Measurements from ENCODE around the gene NDUFB11.

NDUFB11 gene

GRCh38 chrX:47144626-47145394, at the start of gene NDUFB11, which contains the start of gene RBM10:
NDUFB11 (minus strand) TSS chrX:47144702; CDS start chrX:47144679, 23 bp downstream.
RBM10 (plus strand) TSS chrX:47145221; CDS start chrX:47147482, 2,261 bp downstream.
- peak; percentile 72 for DNase-seq (ENCODE audit: low read depth, low spot score)
- ChIA-PET CTCF (interaction anchor here (0.9 to 2.0 kb wide), 10 partner anchors 9 to 180 kb away, joined by 3 to 17 read pairs (median 4); no protein-coding TSS in a partner anchor), POLR2A (interaction anchor here (0.9 to 1.2 kb wide), 2 partner anchors 8 to 15 kb away, joined by 3 to 7 read pairs; no protein-coding TSS in a partner anchor)
- H3K4me3 ChIP-seq (ENCODE audit: low read depth, low read length): peak within 1 kb of the TSS; percentile 80
- peak; percentile 66 for TF ChIP-seq CTCF (IDR thresholded peaks at IDR 0.05; ENCODE audit: insufficient read depth, low read length, missing control alignments)

GRCh38 chrX:47193475-47194193, 49.1 kb upstream of the NDUFB11 start, which contains the start of gene UBA1:
UBA1 (plus strand) TSS chrX:47193829; CDS start chrX:47198803, 4,974 bp downstream.
- peak; percentile 65 for DNase-seq (ENCODE audit: low read depth, low spot score)

GRCh38 chrX:47191806-47192401, 47.4 kb upstream of the NDUFB11 start:
- TF ChIP-seq CTCF (IDR thresholded peaks at IDR 0.05; ENCODE audit: insufficient read depth, low read length, missing control alignments): no peak
- POLR2A ChIA-PET: no interaction called here

More at GRCh38 chrX:47193475-47194193, 49.1 kb upstream of the NDUFB11 start, which contains the start of gene UBA1:
- peak; percentile 43 for TF ChIP-seq CTCF (IDR thresholded peaks at IDR 0.05; ENCODE audit: insufficient read depth, low read length, missing control alignments)
- ChIA-PET CTCF (interaction anchor here (1.1 to 4.1 kb wide), 4 partner anchors 191 to 330 kb away, joined by 6 to 26 read pairs (median 8); no protein-coding TSS in a partner anchor), POLR2A (interaction anchor here (1.0 kb wide), 1 partner anchor 329 kb away, joined by 3 read pairs; no protein-coding TSS in a partner anchor)
- H3K4me3 ChIP-seq (ENCODE audit: low read depth, low read length): peak within 1 kb of the TSS; percentile 72

GRCh38 chrX:47191331-47191730, 46.8 kb upstream of the NDUFB11 start:
- ChIA-PET CTCF (interaction anchor here (0.6 to 4.1 kb wide), 8 partner anchors 9 to 331 kb away, joined by 3 to 26 read pairs (median 4); partner anchors contain the start of gene CDK16), POLR2A (no interaction called here)
- H3K4me3 ChIP-seq (ENCODE audit: low read depth, low read length): peak overlapping the region; percentile 64
- no peak for DNase-seq (ENCODE audit: low read depth, low spot score)
- TF ChIP-seq CTCF (IDR thresholded peaks at IDR 0.05; ENCODE audit: insufficient read depth, low read length, missing control alignments): no peak

More at GRCh38 chrX:47191806-47192401, 47.4 kb upstream of the NDUFB11 start:
- DNase-seq (ENCODE audit: low read depth, low spot score): no peak
- H3K4me3 ChIP-seq (ENCODE audit: low read depth, low read length): peak overlapping the region; percentile 64
- CTCF ChIA-PET: interaction anchor here (0.6 to 4.1 kb wide), 9 partner anchors 8 to 330 kb away, joined by 3 to 26 read pairs (median 4); partner anchors contain the start of gene CDK16

- ChIA-PET POLR2A (interaction anchor here (0.6 kb wide), 1 partner anchor 27 kb away, joined by 3 read pairs; the partner anchor contains the start of gene CDK16), CTCF (interaction anchor here (1.2 to 4.1 kb wide), 4 partner anchors 9 to 332 kb away, joined by 3 to 26 read pairs (median 15); no protein-coding TSS in a partner anchor)
- H3K4me3 ChIP-seq (ENCODE audit: low read depth, low read length): peak overlapping the region; percentile 64
- peak; percentile 67 for DNase-seq (ENCODE audit: low read depth, low spot score)
- no peak for TF ChIP-seq CTCF (IDR thresholded peaks at IDR 0.05; ENCODE audit: insufficient read depth, low read length, missing control alignments)
Observed at GRCh38 chrX:47190445-47191269, 46.2 kb upstream of the NDUFB11 start.
